GM23338 (cell line): Measurements from ENCODE around the gene ODAD3. TPM values are rescaled to one million over a fixed set of nuclear protein-coding genes. Genes with fewer than 3 reads are reported as not detected.
"Not testable (repeated sequence)": the region's sequence is repeated elsewhere in the genome, so short reads cannot be mapped to it uniquely, and the experiment has no call there.

Experiments
- ATAC-seq: fragments of 200-7000 bp; cut with Tn5 transposase; 3 replicates; pipeline ENCODE4 v1.9.1; 2020
- DNase-seq: peaks from one replicate; pipeline ENCODE4 v3.0.0-alpha.2; 2015; ENCODE audit warnings: low spot score
- H2AFZ ChIP-seq: fragments of 200-600 bp; sonication (generic); 2 replicates; pipeline ENCODE4 v1.8.0; 2016; ENCODE audit warnings: antibody characterized with exemption, mild to moderate bottlenecking, moderate library complexity
- H3F3A ChIP-seq: fragments of 200-600 bp; sonication (generic); replicated peaks from 2 replicates; pipeline ENCODE4 v1.8.0; 2017; ENCODE audit warnings: antibody characterized with exemption, mixed run types, low read depth
- H3K27ac ChIP-seq: fragments of 200-600 bp; sonication (generic); 2 replicates; pipeline ENCODE4 v1.6.1; 2016; ENCODE audit warnings: low read depth
- H3K27me3 ChIP-seq: fragments of 200-600 bp; sonication (generic); 2 replicates; pipeline ENCODE4 v1.8.0; 2016; ENCODE audit warnings: mild to moderate bottlenecking, mixed run types, moderate library complexity; ENCODE audit not compliant: insufficient read depth
- H3K36me3 ChIP-seq: fragments of 200-600 bp; sonication (generic); 2 replicates; pipeline ENCODE4 v1.8.0; 2016; ENCODE audit warnings: mild to moderate bottlenecking; ENCODE audit not compliant: insufficient read depth
- H3K4me1 ChIP-seq: fragments of 200-600 bp; sonication (generic); 2 replicates; pipeline ENCODE4 v1.8.0; 2016; ENCODE audit warnings: mild to moderate bottlenecking, moderate library complexity; ENCODE audit not compliant: insufficient read depth
- H3K4me2 ChIP-seq: fragments of 200-600 bp; sonication (generic); 2 replicates; pipeline ENCODE4 v1.7.1; 2017; ENCODE audit warnings: mixed run types
- H3K4me3 ChIP-seq: fragments of 200-600 bp; sonication (generic); 2 replicates; pipeline ENCODE4 v1.6.1; 2016; ENCODE audit warnings: mixed run types
- H3K79me2 ChIP-seq: fragments of 200-600 bp; sonication (generic); replicated peaks from 2 replicates; pipeline ENCODE4 v1.8.0; 2017; ENCODE audit warnings: mild to moderate bottlenecking; ENCODE audit not compliant: insufficient read depth
- H3K9me2 ChIP-seq: fragments of 200-600 bp; sonication (generic); 2 replicates; pipeline ENCODE4 v1.8.0; 2017; ENCODE audit not compliant: insufficient read depth
- H4K20me1 ChIP-seq: fragments of 200-600 bp; sonication (generic); replicated peaks from 2 replicates; pipeline ENCODE4 v1.8.0; 2017; ENCODE audit warnings: mild to moderate bottlenecking; ENCODE audit not compliant: insufficient read depth
- H3K27ac Mint-ChIP-seq: 2 replicates; pipeline ENCODE4 v1.8.0; 2020; ENCODE audit warnings: inconsistent platforms, mild to moderate bottlenecking, moderate library complexity, mixed read lengths
- H3K27me3 Mint-ChIP-seq: 3 replicates; pipeline ENCODE4 v1.8.0; 2022; ENCODE audit warnings: low read depth, mild to moderate bottlenecking, moderate library complexity, mixed read lengths, inconsistent platforms; ENCODE audit not compliant: insufficient read depth, poor library complexity
- H3K36me3 Mint-ChIP-seq: 3 replicates; pipeline ENCODE4 v1.8.0; 2021; ENCODE audit warnings: low read depth, mild to moderate bottlenecking, inconsistent platforms, moderate library complexity, mixed read lengths
- H3K4me1 Mint-ChIP-seq: 3 replicates; pipeline ENCODE4 v1.8.0; 2020; ENCODE audit warnings: mild to moderate bottlenecking, inconsistent platforms, mixed read lengths
- H3K4me3 Mint-ChIP-seq: 3 replicates; pipeline ENCODE4 v1.8.0; 2021; ENCODE audit warnings: moderate library complexity, mild to moderate bottlenecking, inconsistent platforms, mixed read lengths
- H3K9me3 Mint-ChIP-seq: 3 replicates; pipeline ENCODE4 v1.8.0; 2020; ENCODE audit warnings: moderate library complexity, mild to moderate bottlenecking, inconsistent platforms, mixed read lengths
- CREB1 ChIP-seq: fragments of 250-450 bp; sonication (Bioruptor Pico); IDR thresholded peaks from 2 replicates; pipeline ENCODE4 v1.5.0; 2020; ENCODE audit warnings: low read depth, mild to moderate bottlenecking, moderate library complexity
- CTCF ChIP-seq, 2 experiments: fragments of 200-600 bp in 1 of 2; sonication (generic) in 1 of 2; conservative IDR thresholded peaks; 2 replicates each; pipeline versions ENCODE4 v1.5.1 to v1.6.1; 2016 to 2017; ENCODE audit warnings: antibody characterized with exemption in 2 of 2, low read depth in 2 of 2, mild to moderate bottlenecking in 2 of 2, moderate library complexity in 1 of 2
- JUNB ChIP-seq: IDR thresholded peaks from one replicate; pipeline ENCODE4 v1.6.1; 2016; ENCODE audit warnings: antibody characterized with exemption; ENCODE audit not compliant: unreplicated experiment
- REST ChIP-seq: IDR thresholded peaks from one replicate; pipeline ENCODE4 v1.6.1; 2018; ENCODE audit warnings: antibody characterized with exemption; ENCODE audit not compliant: unreplicated experiment
- ZNF114 ChIP-seq: fragments of 250-450 bp; sonication (Bioruptor Pico); IDR thresholded peaks from 2 replicates; pipeline ENCODE4 v1.5.0; 2020; ENCODE audit warnings: mild to moderate bottlenecking, moderate library complexity
- ZNF331 ChIP-seq: fragments of 250-450 bp; sonication (Bioruptor Pico); IDR thresholded peaks from 2 replicates; pipeline ENCODE4 v1.5.0; 2020; ENCODE audit warnings: low read depth, mild to moderate bottlenecking, moderate library complexity
- polyA plus RNA-seq: library from polyadenylated mRNA; unstranded; fragments of >200 nt; fragmentation: Nextera tagmentation; extraction: Ambion mirVana; gene quantifications from 2 replicates; pipeline ENCODE4 v1.2.1, GENCODE V29; 2016
- total RNA-seq: library from RNA; depleted of rRNA; stranded (reverse); fragments of >200 nt; shearing (Covaris generic); gene quantifications from 2 replicates; pipeline ENCODE4 v1.2.3, GENCODE V29; 2014

Gene ODAD3
- total and polyA plus RNA-seq, 2 experiments from 2014 or later = 1.5 to 6.1 TPM

GRCh38 chr19:11460207-11460606 is 25.3 kb upstream of the ODAD3 start:
- Mint-ChIP-seq H3K9me3 (no peaks in the 10 kb centered on the region), H3K4me3 (no peak overlapping the region), H3K4me1 (no peaks in the 10 kb centered on the region), H3K36me3 (no peaks in the 10 kb centered on the region), H3K27ac (no peak overlapping the region), H3K27me3 (peaks cover 3% of the 10 kb centered on the region)
- Histone ChIP-seq H3K4me3 (no peak overlapping the region), H2AFZ (no peak overlapping the region), H3K36me3 (no peaks in the 10 kb centered on the region), H3K79me2 (no peaks in the 10 kb centered on the region), H3K4me2 (no peak overlapping the region), H3K27ac (no peak overlapping the region), H3K27me3 (no peaks in the 10 kb centered on the region), H4K20me1 (no peaks in the 10 kb centered on the region), H3K4me1 (no peaks in the 10 kb centered on the region), H3K9me2 (no peaks in the 10 kb centered on the region), H3F3A (0 out of 2 replicates have a peak, but pooled peaks cover 11% of the 10 kb centered on the region)
- TF ChIP-seq JUNB = no peak
- peak; percentile 49 to 69 for TF ChIP-seq CTCF (conservative IDR thresholded peaks at IDR 0.05; ENCODE audit: low read depth in 2 of 2)
- TF ChIP-seq ZNF331 (CRISPR knock-in tag) = no peak
- ATAC-seq (no peak), DNase-seq (no peak)

- not testable (repeated sequence) for H3K27ac Mint-ChIP-seq, H3K9me2 ChIP-seq, H2AFZ ChIP-seq, H3K9me3 Mint-ChIP-seq, H3K36me3 Mint-ChIP-seq, ATAC-seq, H3K27ac ChIP-seq, H3K27me3 ChIP-seq, H3K79me2 ChIP-seq, H4K20me1 ChIP-seq, H3K4me3 ChIP-seq, H3K4me3 Mint-ChIP-seq, H3K4me1 ChIP-seq, H3K4me2 ChIP-seq, H3K36me3 ChIP-seq, H3K4me1 Mint-ChIP-seq, H3F3A ChIP-seq, H3K27me3 Mint-ChIP-seq, DNase-seq
Measured at GRCh38 chr19:11458912-11459311, 24.0 kb upstream of the ODAD3 start.

- no peak overlapping the region for H2AFZ ChIP-seq
Measured at GRCh38 chr19:11458236-11458900, 23.4 kb upstream of the ODAD3 start.

More at GRCh38 chr19:11458236-11458900, 23.4 kb upstream of the ODAD3 start:
- H3F3A ChIP-seq = 0 out of 2 replicates have a peak, but pooled peaks cover 10% of the 10 kb centered on the region
- Mint-ChIP-seq H3K4me1 (peaks cover 4% of the 10 kb centered on the region), H3K27me3 (peaks cover 6% of the 10 kb centered on the region), H3K27ac (no peak overlapping the region), H3K9me3 (no peaks in the 10 kb centered on the region), H3K36me3 (no peaks in the 10 kb centered on the region), H3K4me3 (no peak overlapping the region; the same call in 2 of the 3 replicates)
- H3K27ac ChIP-seq = no peak overlapping the region
- no peaks in the 10 kb centered on the region for H3K9me2 ChIP-seq
- H3K4me2 ChIP-seq = no peak overlapping the region
- H3K4me1 ChIP-seq = peaks cover 6% of the 10 kb centered on the region; the same call in 1 of the 2 replicates
- no peak overlapping the region for H3K4me3 ChIP-seq
- DNase-seq (no peak), ATAC-seq (no peak)
- no peaks in the 10 kb centered on the region for H3K36me3 ChIP-seq
- TF ChIP-seq ZNF114 (CRISPR knock-in tag) (no peak), CREB1 (CRISPR knock-in tag) (no peak), REST (no peak)
- no peaks in the 10 kb centered on the region for H4K20me1 ChIP-seq
- no peaks in the 10 kb centered on the region for H3K27me3 ChIP-seq
- H3K79me2 ChIP-seq = no peaks in the 10 kb centered on the region
